Pons (tissue), 1 donor: ENCODE measurements around the gene MAST1.
"Not testable (repeated sequence)": the region's sequence is repeated elsewhere in the genome, so short reads cannot be mapped to it uniquely, and the experiment has no call there.

Experiments used
- DNase-seq: peaks from one replicate; pipeline ENCODE4 v3.0.0-alpha.2; 2016; ENCODE audit warnings: low spot score

Gene MAST1

GRCh38 chr19:12801466-12802266 is 36.6 kb upstream of the MAST1 start, which contains the start of the genes PRDX2 and THSD8:
Gene PRDX2 (minus strand): TSS chr19:12801800. CDS start chr19:12801261, 539 bp downstream.
Gene THSD8 (plus strand): TSS chr19:12802069. CDS start chr19:12802072, 3 bp downstream.
- peak; percentile 59 for DNase-seq

- no peak for DNase-seq
Observed at GRCh38 chr19:12802267-12803106, 35.8 kb upstream of the MAST1 start.

GRCh38 chr19:12804051-12804450 is 34.3 kb upstream of the MAST1 start:
- no peak for DNase-seq

GRCh38 chr19:12806242-12807081 is 31.9 kb upstream of the MAST1 start, which contains the start of gene RNASEH2A:
Gene RNASEH2A (plus strand): TSS chr19:12806584. CDS start chr19:12806674, 90 bp downstream.
- DNase-seq, result peak; percentile 82

- DNase-seq, result no peak
Observed at GRCh38 chr19:12815088-12815487, 23.2 kb upstream of the MAST1 start.

GRCh38 chr19:12817188-12817587 is 21.1 kb upstream of the MAST1 start:
- DNase-seq, result not testable (repeated sequence)

GRCh38 chr19:12817810-12818209 is 20.5 kb upstream of the MAST1 start:
- not testable (repeated sequence) for DNase-seq

GRCh38 chr19:12821761-12822160 is 16.6 kb upstream of the MAST1 start:
- no peak for DNase-seq

GRCh38 chr19:12825254-12826131 is 12.8 kb upstream of the MAST1 start:
- DNase-seq, result no peak

- DNase-seq, result no peak
Observed at GRCh38 chr19:12828494-12828893, 9.8 kb upstream of the MAST1 start.

GRCh38 chr19:12833418-12833737 is 4.9 kb upstream of the MAST1 start:
- no peak for DNase-seq

GRCh38 chr19:12833738-12834565 is 4.4 kb upstream of the MAST1 start:
- DNase-seq, result no peak

GRCh38 chr19:12834566-12834943 is 3.8 kb upstream of the MAST1 start, which contains the start of gene RTBDN:
Gene RTBDN (minus strand): TSS chr19:12834579. CDS start chr19:12829979, 4,600 bp downstream.
- no peak for DNase-seq

- no peak for DNase-seq
Observed at GRCh38 chr19:12834976-12835757, 3.1 kb upstream of the MAST1 start.

GRCh38 chr19:12836529-12836863 is 1.8 kb upstream of the MAST1 start:
- no peak for DNase-seq

GRCh38 chr19:12837225-12837624 is 1.1 kb upstream of the MAST1 start:
- no peak for DNase-seq

GRCh38 chr19:12838886-12839756 is 806 bp downstream of the MAST1 start:
- DNase-seq, result no peak
